ENCODE data around the gene ZNF697. TPM values are rescaled to one million over a fixed set of nuclear protein-coding genes. Genes with fewer than 3 reads are reported as not detected.
A peak's percentile ranks its signal among the peaks of the same experiment; 100 is the strongest.

ZNF697 gene
- total RNA-seq, 1 donor from 2014 or later = 8.0 TPM

- peaks cover 33% of the 10 kb centered on the region for H3K27me3 Mint-ChIP-seq (ENCODE audit: unreplicated experiment)
- peaks cover under 1% of the 10 kb centered on the region for H3K4me1 Mint-ChIP-seq (ENCODE audit: unreplicated experiment)
- no peaks in the 10 kb centered on the region for H3K36me3 Mint-ChIP-seq (ENCODE audit: unreplicated experiment)
Observed at GRCh38 chr1:119680723-119681122, 32.7 kb upstream of the ZNF697 start.

DNA sequence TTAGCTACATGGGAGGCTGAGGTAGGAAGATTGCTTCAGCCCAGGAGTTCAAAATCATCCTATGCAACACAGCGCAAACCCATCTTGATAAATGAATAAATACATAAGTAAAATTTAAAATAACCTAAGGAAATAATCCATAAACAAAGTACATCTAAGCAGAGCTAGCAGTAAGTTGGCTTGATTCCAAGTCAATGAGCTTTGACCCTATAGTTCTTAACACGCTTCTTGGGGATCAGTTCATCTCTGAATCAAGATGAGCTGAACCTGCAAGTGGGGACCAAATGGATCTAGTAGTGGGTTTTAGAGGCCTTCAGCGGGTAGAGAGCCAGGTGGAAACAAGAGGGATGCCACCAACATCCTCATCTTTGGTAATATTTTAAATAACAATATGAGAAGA lies 32.1 kb upstream of the ZNF697 start:
- Mint-ChIP-seq H3K27me3 (ENCODE audit: unreplicated experiment) (peaks cover 32% of the 10 kb centered on the region), H3K9me3 (ENCODE audit: unreplicated experiment) (no peaks in the 10 kb centered on the region), H3K36me3 (ENCODE audit: unreplicated experiment) (no peaks in the 10 kb centered on the region), H3K4me1 (ENCODE audit: unreplicated experiment) (peaks cover 5% of the 10 kb centered on the region), H3K27ac (ENCODE audit: unreplicated experiment) (no peak overlapping the region), H3K4me3 (ENCODE audit: unreplicated experiment) (no peak overlapping the region)
- no peak for TF ChIP-seq CTCF (IDR thresholded peaks at IDR 0.05)
- no peak for DNase-seq (ENCODE audit: extremely low spot score, unreplicated experiment)

More at GRCh38 chr1:119680723-119681122, 32.7 kb upstream of the ZNF697 start:
- no peak for DNase-seq (ENCODE audit: extremely low spot score, unreplicated experiment)
- no peak overlapping the region for H3K4me3 Mint-ChIP-seq (ENCODE audit: unreplicated experiment)
- H3K9me3 Mint-ChIP-seq (ENCODE audit: unreplicated experiment) = no peaks in the 10 kb centered on the region
- no peak for TF ChIP-seq CTCF (IDR thresholded peaks at IDR 0.05)
- no peak overlapping the region for H3K27ac Mint-ChIP-seq (ENCODE audit: unreplicated experiment)

GRCh38 chr1:119679223-119679622 lies 31.2 kb upstream of the ZNF697 start:
- Mint-ChIP-seq H3K27ac (ENCODE audit: unreplicated experiment) (no peak overlapping the region), H3K4me3 (ENCODE audit: unreplicated experiment) (no peak overlapping the region), H3K27me3 (ENCODE audit: unreplicated experiment) (peaks cover 23% of the 10 kb centered on the region), H3K36me3 (ENCODE audit: unreplicated experiment) (no peaks in the 10 kb centered on the region), H3K9me3 (ENCODE audit: unreplicated experiment) (no peaks in the 10 kb centered on the region), H3K4me1 (ENCODE audit: unreplicated experiment) (peaks cover 12% of the 10 kb centered on the region)
- DNase-seq (ENCODE audit: extremely low spot score, unreplicated experiment) = no peak
- TF ChIP-seq CTCF (IDR thresholded peaks at IDR 0.05) = no peak

DNA sequence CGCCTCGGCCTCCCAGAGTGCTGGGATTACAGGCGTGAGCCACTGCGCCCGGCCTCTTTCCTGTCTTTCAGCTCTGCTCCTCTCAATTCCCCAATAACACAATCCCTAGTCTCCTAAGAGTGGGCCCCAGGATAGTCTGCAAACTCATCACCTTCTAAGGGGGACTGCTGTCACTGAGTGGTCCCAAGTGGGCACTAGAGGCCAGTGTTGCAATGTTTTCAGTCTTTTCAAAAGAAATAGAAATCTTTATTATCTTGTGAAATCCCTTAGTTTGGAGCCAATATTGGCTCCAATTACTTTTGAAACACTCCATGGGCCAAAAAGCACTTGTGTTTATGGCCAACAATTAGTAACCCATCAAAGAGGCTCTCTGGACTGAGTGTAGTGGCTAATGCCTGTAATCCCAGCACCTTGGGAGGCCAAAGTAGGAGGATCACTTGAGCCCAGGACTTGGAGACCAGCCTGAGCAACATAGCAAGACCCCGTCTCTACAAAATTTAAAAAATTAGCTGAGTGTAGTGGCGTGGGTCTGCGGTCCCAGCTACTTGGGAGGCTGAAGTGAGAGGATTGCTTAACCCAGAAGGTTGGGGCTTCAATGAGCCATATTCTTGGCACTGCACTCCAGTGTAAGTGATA lies 28.6 kb upstream of the ZNF697 start:
- DNase-seq (ENCODE audit: extremely low spot score, unreplicated experiment) = no peak
- peaks cover 14% of the 10 kb centered on the region for H3K27me3 Mint-ChIP-seq (ENCODE audit: unreplicated experiment)
- H3K27ac Mint-ChIP-seq (ENCODE audit: unreplicated experiment) = no peak overlapping the region
- no peaks in the 10 kb centered on the region for H3K9me3 Mint-ChIP-seq (ENCODE audit: unreplicated experiment)
- H3K36me3 Mint-ChIP-seq (ENCODE audit: unreplicated experiment) = no peaks in the 10 kb centered on the region
- no peak for TF ChIP-seq CTCF (IDR thresholded peaks at IDR 0.05)
- H3K4me3 Mint-ChIP-seq (ENCODE audit: unreplicated experiment) = no peak overlapping the region
- peaks cover 23% of the 10 kb centered on the region for H3K4me1 Mint-ChIP-seq (ENCODE audit: unreplicated experiment)

DNA sequence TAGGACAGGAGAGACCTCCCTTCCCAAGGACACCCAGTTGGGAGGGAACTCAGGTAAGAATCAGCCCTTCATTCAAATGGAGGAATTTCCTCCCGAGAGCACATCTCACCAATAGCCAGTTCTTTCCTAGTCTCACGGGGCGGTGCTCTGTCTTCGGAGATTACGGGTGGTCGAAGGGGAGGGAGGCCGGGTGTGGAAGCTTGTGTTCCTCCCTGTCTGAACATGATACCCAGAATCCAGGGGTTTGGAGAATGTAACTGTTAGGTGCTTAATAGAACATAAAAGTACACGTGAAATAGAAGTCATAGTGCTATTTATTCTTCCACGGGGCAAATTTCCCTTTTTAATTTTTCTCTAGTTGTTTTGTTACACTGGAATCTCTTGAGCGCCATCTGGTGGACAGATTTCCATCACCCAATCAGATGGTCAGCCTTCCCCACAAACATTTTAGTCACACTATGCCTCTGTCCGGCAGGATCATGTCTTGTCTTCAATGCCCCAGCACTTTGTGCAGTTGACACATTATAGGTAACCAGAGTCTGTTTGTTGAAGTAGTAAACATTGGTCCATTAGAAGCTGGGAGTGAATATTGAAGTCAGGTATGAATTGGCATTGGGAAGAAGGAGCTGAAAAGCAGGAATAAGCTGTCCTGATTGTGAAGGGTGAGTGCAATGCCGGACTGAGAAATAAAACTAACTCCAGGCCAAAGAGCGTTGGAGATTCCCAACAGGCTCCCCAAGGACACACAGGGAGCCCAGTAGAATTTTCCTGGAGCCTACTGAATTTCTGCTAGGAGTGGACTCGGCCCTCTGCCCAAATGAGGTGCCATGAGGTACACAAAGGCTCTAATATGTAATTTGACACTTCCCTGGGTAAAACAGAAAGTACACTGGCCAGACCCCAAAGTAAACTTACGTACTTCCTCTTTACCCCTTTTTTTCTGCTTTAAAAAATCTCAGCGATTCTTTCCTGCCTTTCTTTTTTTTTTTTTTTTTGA lies 27.6 kb upstream of the ZNF697 start:
- Mint-ChIP-seq H3K36me3 (ENCODE audit: unreplicated experiment) (no peaks in the 10 kb centered on the region), H3K4me3 (ENCODE audit: unreplicated experiment) (peak overlapping the region; percentile 71), H3K4me1 (ENCODE audit: unreplicated experiment) (peaks cover 23% of the 10 kb centered on the region), H3K9me3 (ENCODE audit: unreplicated experiment) (no peaks in the 10 kb centered on the region), H3K27me3 (ENCODE audit: unreplicated experiment) (peaks cover 8% of the 10 kb centered on the region), H3K27ac (ENCODE audit: unreplicated experiment) (no peak overlapping the region)
- TF ChIP-seq CTCF (IDR thresholded peaks at IDR 0.05) = peak; percentile 92
- peak; percentile 91 for DNase-seq (ENCODE audit: extremely low spot score, unreplicated experiment)
